ENCODE data around the gene GPD1.

The GPD1 gene

GRCh38 chr12:50057000-50057841, 46.6 kb upstream of the GPD1 start, which contains the start of gene ASIC1:
ASIC1 (plus strand) TSS chr12:50057596; CDS start chr12:50058767, 1,171 bp downstream.
- H3K9me2 ChIP-seq (ENCODE audit: low read depth, low read length) = no peaks in the 10 kb centered on the region
- TF ChIP-seq EZH2 (IDR thresholded peaks at IDR 0.05; ENCODE audit: borderline replicate concordance, low read length) = no peak
- peak within 1 kb of the TSS; percentile 65 for H3K4me3 ChIP-seq (ENCODE audit: low read depth, low read length, poor library complexity, severe bottlenecking)
- H3K36me3 ChIP-seq (ENCODE audit: insufficient read depth, low read length) = no peaks in the 10 kb centered on the region
- no peaks in the 10 kb centered on the region for H3K9me3 ChIP-seq (ENCODE audit: low read length)
- no peak within 1 kb of the TSS for H2AFZ ChIP-seq (ENCODE audit: low read length)
- no peaks in the 10 kb centered on the region for H4K20me1 ChIP-seq (ENCODE audit: insufficient read depth, low read length)
- peaks cover 6% of the 10 kb centered on the region for H3K27me3 ChIP-seq (ENCODE audit: insufficient read depth, low read length)
- peak within 1 kb of the TSS; percentile 52; the same call in 1 of the 2 replicates for H3K9ac ChIP-seq (ENCODE audit: low read length)
- peaks cover 37% of the 10 kb centered on the region for H3K4me1 ChIP-seq (ENCODE audit: insufficient read depth, low read length, severe bottlenecking)
- H3K4me2 ChIP-seq (ENCODE audit: low read length) = peak within 1 kb of the TSS; percentile 83
- H3F3A ChIP-seq (ENCODE audit: insufficient read depth, low read length) = no peaks in the 10 kb centered on the region
- no peak within 1 kb of the TSS for H3K27ac ChIP-seq (ENCODE audit: low read depth, low read length, poor library complexity, severe bottlenecking)
- no peaks in the 10 kb centered on the region for H3K79me2 ChIP-seq (ENCODE audit: insufficient read depth, low read length)

- Histone ChIP-seq H3K9me3 (ENCODE audit: low read length) (no peaks in the 10 kb centered on the region), H3K36me3 (ENCODE audit: insufficient read depth, low read length) (no peaks in the 10 kb centered on the region), H3K27ac (ENCODE audit: low read depth, low read length, poor library complexity, severe bottlenecking) (no peak overlapping the region), H3K79me2 (ENCODE audit: insufficient read depth, low read length) (no peaks in the 10 kb centered on the region), H4K20me1 (ENCODE audit: insufficient read depth, low read length) (no peaks in the 10 kb centered on the region), H3K4me2 (ENCODE audit: low read length) (peak overlapping the region; percentile 83; the same call in 1 of the 2 replicates), H3K27me3 (ENCODE audit: insufficient read depth, low read length) (peaks cover 7% of the 10 kb centered on the region), H3K9me2 (ENCODE audit: low read depth, low read length) (no peaks in the 10 kb centered on the region), H2AFZ (ENCODE audit: low read length) (no peak overlapping the region), H3F3A (ENCODE audit: insufficient read depth, low read length) (no peaks in the 10 kb centered on the region), H3K9ac (ENCODE audit: low read length) (no peak overlapping the region; the same call in 1 of the 2 replicates), H3K4me1 (ENCODE audit: insufficient read depth, low read length, severe bottlenecking) (peaks cover 37% of the 10 kb centered on the region), H3K4me3 (ENCODE audit: low read depth, low read length, poor library complexity, severe bottlenecking) (peak overlapping the region; percentile 65)
- no peak for TF ChIP-seq CTCF (IDR thresholded peaks at IDR 0.05; ENCODE audit: low read length)
- TF ChIP-seq EZH2 (IDR thresholded peaks at IDR 0.05; ENCODE audit: borderline replicate concordance, low read length) = no peak
These were observed 45.7 kb upstream of the GPD1 start for GRCh38 chr12:50057896-50058670.

- Histone ChIP-seq H3K9me3 (ENCODE audit: low read length) (no peaks in the 10 kb centered on the region), H4K20me1 (ENCODE audit: insufficient read depth, low read length) (no peaks in the 10 kb centered on the region), H3K4me3 (ENCODE audit: low read depth, low read length, poor library complexity, severe bottlenecking) (no peak overlapping the region), H3K9ac (ENCODE audit: low read length) (no peak overlapping the region), H3K4me1 (ENCODE audit: insufficient read depth, low read length, severe bottlenecking) (peaks cover 37% of the 10 kb centered on the region), H3K27ac (ENCODE audit: low read depth, low read length, poor library complexity, severe bottlenecking) (no peak overlapping the region), H3K9me2 (ENCODE audit: low read depth, low read length) (no peaks in the 10 kb centered on the region), H2AFZ (ENCODE audit: low read length) (no peak overlapping the region), H3K4me2 (ENCODE audit: low read length) (no peak overlapping the region; the same call in 1 of the 2 replicates), H3K27me3 (ENCODE audit: insufficient read depth, low read length) (peaks cover 8% of the 10 kb centered on the region; the same call in 1 of the 2 replicates), H3K79me2 (ENCODE audit: insufficient read depth, low read length) (no peaks in the 10 kb centered on the region), H3F3A (ENCODE audit: insufficient read depth, low read length) (no peaks in the 10 kb centered on the region), H3K36me3 (ENCODE audit: insufficient read depth, low read length) (no peaks in the 10 kb centered on the region)
- TF ChIP-seq CTCF (IDR thresholded peaks at IDR 0.05; ENCODE audit: low read length) = no peak
These were observed 45.0 kb upstream of the GPD1 start for GRCh38 chr12:50058743-50059312.
